Measurements from ENCODE around the gene DRC1.

Gene DRC1

DNA sequence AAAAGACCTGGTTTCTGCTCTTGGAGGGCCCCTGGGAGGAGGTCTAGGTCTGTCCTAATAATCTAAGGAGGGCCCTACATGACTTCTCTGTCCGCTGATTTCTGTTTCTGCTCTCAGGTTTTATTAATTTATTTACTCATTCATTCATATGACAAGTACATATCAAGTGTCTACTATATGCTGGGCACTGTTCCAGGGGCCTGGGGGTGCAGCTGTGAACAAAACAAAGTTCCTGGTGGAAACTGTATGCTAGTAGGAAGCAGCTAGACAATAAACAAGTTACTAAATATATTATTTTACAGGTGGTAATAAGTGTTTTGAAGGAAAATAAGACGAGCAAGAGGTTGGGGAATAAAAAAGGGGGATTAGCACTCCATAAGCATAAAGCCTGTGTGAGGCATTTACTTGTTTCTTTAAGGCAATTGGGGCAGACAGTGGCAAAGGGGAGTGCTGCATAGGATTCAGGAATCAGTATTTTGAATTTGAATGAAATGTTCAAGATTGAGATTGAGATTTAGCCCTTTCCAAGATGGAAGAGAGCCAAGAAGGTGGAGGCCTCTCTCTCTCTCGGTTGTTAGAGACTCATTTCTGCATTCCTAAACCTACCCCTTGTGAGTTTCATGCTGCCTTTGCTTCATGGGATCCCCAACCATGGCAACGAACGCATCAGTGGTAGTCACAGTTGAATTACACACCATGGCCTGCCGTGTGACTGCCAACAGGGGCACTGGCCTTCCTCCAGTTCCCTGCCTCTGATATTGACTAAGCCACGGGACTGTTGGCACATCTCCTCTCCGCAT is 28.3 kb downstream of the DRC1 start:
- Histone ChIP-seq H3K27me3 (ENCODE audit: insufficient read depth, low read length, poor library complexity) (no peaks in the 10 kb centered on the region), H3K18ac (ENCODE audit: low read length) (no peak overlapping the region), H3K27ac (ENCODE audit: low read depth, low read length) (no peak overlapping the region), H3K9ac (ENCODE audit: low read length) (no peak overlapping the region), H2BK120ac (ENCODE audit: low read depth, low read length) (no peak overlapping the region), H3K56ac (ENCODE audit: low read length) (no peak overlapping the region), H2AK5ac (ENCODE audit: low read length) (no peak overlapping the region), H3K36me3 (ENCODE audit: control insufficient read depth, insufficient read depth, low read length) (no peaks in the 10 kb centered on the region), H2BK5ac (ENCODE audit: low read length) (no peak overlapping the region), H3K4me2 (ENCODE audit: low read length) (no peak overlapping the region), H3K4me1 (ENCODE audit: control insufficient read depth, low read depth, low read length) (no peaks in the 10 kb centered on the region), H3K4ac (ENCODE audit: low read depth, low read length) (no peak overlapping the region), H4K5ac (ENCODE audit: low read length) (no peak overlapping the region), H3K4me3 (ENCODE audit: low read length) (no peak overlapping the region), H2BK15ac (replicated peaks; ENCODE audit: low read depth) (no peak overlapping the region), H3K79me1 (ENCODE audit: low read length) (no peaks in the 10 kb centered on the region), H3K23ac (ENCODE audit: low read length) (no peak overlapping the region), H4K8ac (ENCODE audit: low read depth, low read length) (no peak overlapping the region), H3K79me2 (ENCODE audit: control insufficient read depth, insufficient read depth, low read length) (no peaks in the 10 kb centered on the region)
- WGBS (ENCODE audit: extremely low coverage, insufficient coverage, low lambda C conversion rate): no CpG with 5 or more reads among the region's 8 CpGs
- DNase-seq: peak; percentile 14

- no peak overlapping the region for H3K9ac ChIP-seq (ENCODE audit: low read length)
These were observed 29.1 kb downstream of the DRC1 start for GRCh38 chr2:26430826-26431225.

DNA sequence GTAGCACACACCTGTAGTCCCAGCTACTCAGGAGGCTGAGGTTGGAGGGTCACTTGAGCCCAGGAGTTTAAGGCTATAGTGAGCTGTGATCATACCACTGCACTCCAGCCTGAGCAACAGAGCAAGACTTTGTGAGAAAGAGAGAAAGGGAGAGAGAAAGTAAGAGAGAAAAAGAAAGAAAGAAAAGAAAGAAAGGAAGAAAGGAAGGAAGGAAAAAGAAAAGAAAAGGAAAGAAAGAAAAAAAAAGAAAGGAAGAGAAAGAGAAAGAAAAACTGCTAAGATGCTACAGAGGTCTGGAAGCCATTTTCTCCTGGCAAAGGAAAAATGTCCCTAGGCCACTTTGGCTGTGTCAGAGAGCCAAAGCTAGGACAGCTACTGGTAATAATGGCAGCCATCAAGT is 30.6 kb downstream of the DRC1 start:
- H2AK5ac ChIP-seq (ENCODE audit: low read length): no peak overlapping the region
- no peak overlapping the region for H2BK5ac ChIP-seq (ENCODE audit: low read length)
- no peak overlapping the region for H3K27ac ChIP-seq (ENCODE audit: low read depth, low read length)
- no peaks in the 10 kb centered on the region for H3K36me3 ChIP-seq (ENCODE audit: control insufficient read depth, insufficient read depth, low read length)
- no peak overlapping the region for H3K4ac ChIP-seq (ENCODE audit: low read depth, low read length)
- H3K9ac ChIP-seq (ENCODE audit: low read length): no peak overlapping the region
- no peak overlapping the region for H3K4me3 ChIP-seq (ENCODE audit: low read length)
- no peak overlapping the region for H2BK15ac ChIP-seq (replicated peaks; ENCODE audit: low read depth)
- H4K8ac ChIP-seq (ENCODE audit: low read depth, low read length): no peak overlapping the region
- no peaks in the 10 kb centered on the region for H3K27me3 ChIP-seq (ENCODE audit: insufficient read depth, low read length, poor library complexity)
- no peak overlapping the region for H4K5ac ChIP-seq (ENCODE audit: low read length)
- H2BK120ac ChIP-seq (ENCODE audit: low read depth, low read length): no peak overlapping the region
- no peak for DNase-seq
- H3K79me2 ChIP-seq (ENCODE audit: control insufficient read depth, insufficient read depth, low read length): no peaks in the 10 kb centered on the region
- H3K4me1 ChIP-seq (ENCODE audit: control insufficient read depth, low read depth, low read length): no peaks in the 10 kb centered on the region
- no peaks in the 10 kb centered on the region for H3K79me1 ChIP-seq (ENCODE audit: low read length)
- no peak overlapping the region for H3K56ac ChIP-seq (ENCODE audit: low read length)
- H3K4me2 ChIP-seq (ENCODE audit: low read length): no peak overlapping the region
- no peak overlapping the region for H3K18ac ChIP-seq (ENCODE audit: low read length)
- no peak overlapping the region for H3K23ac ChIP-seq (ENCODE audit: low read length)

More at GRCh38 chr2:26430826-26431225, 29.1 kb downstream of the DRC1 start:
- Histone ChIP-seq H3K23ac (ENCODE audit: low read length) (no peak overlapping the region), H3K79me2 (ENCODE audit: control insufficient read depth, insufficient read depth, low read length) (no peaks in the 10 kb centered on the region), H3K4me1 (ENCODE audit: control insufficient read depth, low read depth, low read length) (no peaks in the 10 kb centered on the region), H3K27ac (ENCODE audit: low read depth, low read length) (no peak overlapping the region), H3K79me1 (ENCODE audit: low read length) (no peaks in the 10 kb centered on the region), H3K27me3 (ENCODE audit: insufficient read depth, low read length, poor library complexity) (no peaks in the 10 kb centered on the region), H4K5ac (ENCODE audit: low read length) (no peak overlapping the region), H2BK5ac (ENCODE audit: low read length) (no peak overlapping the region), H2BK15ac (replicated peaks; ENCODE audit: low read depth) (no peak overlapping the region), H2BK120ac (ENCODE audit: low read depth, low read length) (no peak overlapping the region), H3K4me2 (ENCODE audit: low read length) (no peak overlapping the region), H4K8ac (ENCODE audit: low read depth, low read length) (no peak overlapping the region), H3K18ac (ENCODE audit: low read length) (no peak overlapping the region), H3K4ac (ENCODE audit: low read depth, low read length) (no peak overlapping the region), H3K4me3 (ENCODE audit: low read length) (no peak overlapping the region), H2AK5ac (ENCODE audit: low read length) (no peak overlapping the region), H3K36me3 (ENCODE audit: control insufficient read depth, insufficient read depth, low read length) (no peaks in the 10 kb centered on the region), H3K56ac (ENCODE audit: low read length) (no peak overlapping the region)
- DNase-seq: peak; percentile 58
- no CpG with 5 or more reads among the region's 7 CpGs for WGBS (ENCODE audit: extremely low coverage, insufficient coverage, low lambda C conversion rate)

GRCh38 chr2:26432859-26433258 is 31.1 kb downstream of the DRC1 start:
- WGBS (ENCODE audit: extremely low coverage, insufficient coverage, low lambda C conversion rate): no CpG with 5 or more reads among the region's 2 CpGs
- H3K4ac ChIP-seq (ENCODE audit: low read depth, low read length): no peak overlapping the region
- no peak overlapping the region for H3K4me2 ChIP-seq (ENCODE audit: low read length)
- H2AK5ac ChIP-seq (ENCODE audit: low read length): no peak overlapping the region
- H3K4me1 ChIP-seq (ENCODE audit: control insufficient read depth, low read depth, low read length): no peaks in the 10 kb centered on the region
- H3K23ac ChIP-seq (ENCODE audit: low read length): no peak overlapping the region
- no peak overlapping the region for H2BK5ac ChIP-seq (ENCODE audit: low read length)
- no peaks in the 10 kb centered on the region for H3K79me2 ChIP-seq (ENCODE audit: control insufficient read depth, insufficient read depth, low read length)
- no peak overlapping the region for H4K8ac ChIP-seq (ENCODE audit: low read depth, low read length)
- no peak overlapping the region for H3K27ac ChIP-seq (ENCODE audit: low read depth, low read length)
- H3K56ac ChIP-seq (ENCODE audit: low read length): no peak overlapping the region
- no peaks in the 10 kb centered on the region for H3K79me1 ChIP-seq (ENCODE audit: low read length)
- H2BK15ac ChIP-seq (replicated peaks; ENCODE audit: low read depth): no peak overlapping the region
- no peak overlapping the region for H3K4me3 ChIP-seq (ENCODE audit: low read length)
- no peak overlapping the region for H2BK120ac ChIP-seq (ENCODE audit: low read depth, low read length)
- no peak overlapping the region for H4K5ac ChIP-seq (ENCODE audit: low read length)
- no peak for DNase-seq
- H3K36me3 ChIP-seq (ENCODE audit: control insufficient read depth, insufficient read depth, low read length): no peaks in the 10 kb centered on the region
- H3K27me3 ChIP-seq (ENCODE audit: insufficient read depth, low read length, poor library complexity): no peaks in the 10 kb centered on the region
- H3K18ac ChIP-seq (ENCODE audit: low read length): no peak overlapping the region
- no peak overlapping the region for H3K9ac ChIP-seq (ENCODE audit: low read length)

DNA sequence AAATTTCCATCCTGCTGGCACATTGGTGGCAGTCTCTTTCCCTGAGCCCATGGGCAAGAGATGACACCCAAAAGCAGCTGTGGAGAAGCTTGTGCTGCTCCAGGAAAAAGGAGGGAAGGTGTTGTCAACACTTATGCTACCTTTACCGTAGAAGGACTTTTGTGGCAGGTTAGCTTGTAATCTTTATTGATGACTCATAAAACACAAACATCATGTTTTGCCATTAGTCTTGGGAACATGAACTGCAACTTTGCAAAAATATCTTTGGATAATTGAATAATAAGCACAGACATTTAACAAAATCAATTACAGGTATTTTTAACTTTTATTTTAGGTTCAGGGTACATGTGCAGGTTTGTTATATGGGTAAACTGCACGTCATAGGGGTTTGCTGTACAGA is 33.4 kb downstream of the DRC1 start:
- H2BK120ac ChIP-seq (ENCODE audit: low read depth, low read length): no peak overlapping the region
- WGBS (ENCODE audit: extremely low coverage, insufficient coverage, low lambda C conversion rate): no CpG with 5 or more reads among the region's 2 CpGs
- H3K27ac ChIP-seq (ENCODE audit: low read depth, low read length): no peak overlapping the region
- no peak overlapping the region for H2BK5ac ChIP-seq (ENCODE audit: low read length)
- H3K4me2 ChIP-seq (ENCODE audit: low read length): no peak overlapping the region
- no peak for DNase-seq
- H3K23ac ChIP-seq (ENCODE audit: low read length): no peak overlapping the region
- no peak overlapping the region for H3K56ac ChIP-seq (ENCODE audit: low read length)
- H4K8ac ChIP-seq (ENCODE audit: low read depth, low read length): no peak overlapping the region
- H3K36me3 ChIP-seq (ENCODE audit: control insufficient read depth, insufficient read depth, low read length): no peaks in the 10 kb centered on the region
- H4K5ac ChIP-seq (ENCODE audit: low read length): no peak overlapping the region
- no peak overlapping the region for H3K4me3 ChIP-seq (ENCODE audit: low read length)
- H2AK5ac ChIP-seq (ENCODE audit: low read length): no peak overlapping the region
- no peaks in the 10 kb centered on the region for H3K27me3 ChIP-seq (ENCODE audit: insufficient read depth, low read length, poor library complexity)
- H3K9ac ChIP-seq (ENCODE audit: low read length): no peak overlapping the region
- H2BK15ac ChIP-seq (replicated peaks; ENCODE audit: low read depth): no peak overlapping the region
- no peaks in the 10 kb centered on the region for H3K79me1 ChIP-seq (ENCODE audit: low read length)
- H3K18ac ChIP-seq (ENCODE audit: low read length): no peak overlapping the region
- H3K4me1 ChIP-seq (ENCODE audit: control insufficient read depth, low read depth, low read length): no peaks in the 10 kb centered on the region
- no peak overlapping the region for H3K4ac ChIP-seq (ENCODE audit: low read depth, low read length)
- H3K79me2 ChIP-seq (ENCODE audit: control insufficient read depth, insufficient read depth, low read length): no peaks in the 10 kb centered on the region

DNA sequence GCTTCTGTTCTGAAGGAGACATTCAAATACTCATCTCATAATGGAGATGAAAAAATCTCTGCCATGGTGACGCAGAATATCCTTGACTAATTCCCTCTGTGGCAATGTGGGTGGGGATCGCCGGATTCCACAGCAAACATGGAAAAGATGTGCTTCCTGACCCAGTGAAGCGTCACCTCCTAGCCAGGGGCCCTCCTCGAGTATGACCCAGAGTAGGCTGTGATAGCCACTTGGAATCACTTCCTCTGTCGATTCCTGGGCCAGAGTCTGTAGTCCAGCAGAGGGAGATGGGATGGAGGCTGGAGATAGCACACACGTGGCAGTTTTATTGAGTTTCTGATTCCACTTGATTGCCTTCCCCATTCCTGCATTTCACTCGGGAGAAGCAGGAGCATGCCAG is 36.8 kb downstream of the DRC1 start:
- no CpG with 5 or more reads among the region's 8 CpGs for WGBS (ENCODE audit: extremely low coverage, insufficient coverage, low lambda C conversion rate)
- Histone ChIP-seq H3K56ac (ENCODE audit: low read length) (no peak overlapping the region), H3K4me3 (ENCODE audit: low read length) (no peak overlapping the region)

More for the DNA sequence above, 36.8 kb downstream of the DRC1 start:
- Histone ChIP-seq H3K79me1 (ENCODE audit: low read length) (no peaks in the 10 kb centered on the region), H3K18ac (ENCODE audit: low read length) (no peak overlapping the region), H4K8ac (ENCODE audit: low read depth, low read length) (no peak overlapping the region), H3K36me3 (ENCODE audit: control insufficient read depth, insufficient read depth, low read length) (no peaks in the 10 kb centered on the region), H3K79me2 (ENCODE audit: control insufficient read depth, insufficient read depth, low read length) (no peaks in the 10 kb centered on the region), H3K23ac (ENCODE audit: low read length) (no peak overlapping the region), H3K4me1 (ENCODE audit: control insufficient read depth, low read depth, low read length) (no peaks in the 10 kb centered on the region), H3K27me3 (ENCODE audit: insufficient read depth, low read length, poor library complexity) (no peaks in the 10 kb centered on the region), H3K4ac (ENCODE audit: low read depth, low read length) (no peak overlapping the region), H2BK15ac (replicated peaks; ENCODE audit: low read depth) (no peak overlapping the region), H3K27ac (ENCODE audit: low read depth, low read length) (no peak overlapping the region), H2BK120ac (ENCODE audit: low read depth, low read length) (no peak overlapping the region), H3K9ac (ENCODE audit: low read length) (no peak overlapping the region), H3K4me2 (ENCODE audit: low read length) (no peak overlapping the region), H2AK5ac (ENCODE audit: low read length) (no peak overlapping the region), H4K5ac (ENCODE audit: low read length) (no peak overlapping the region), H2BK5ac (ENCODE audit: low read length) (no peak overlapping the region)
- peak; percentile 26 for DNase-seq

Measured in mesendoderm (in vitro differentiated cells).